AG04449 (cell line): Measurements from ENCODE around the gene IREB2.
A peak's percentile ranks its signal among the peaks of the same experiment; 100 is the strongest.

ENCODE experiments used
- CTCF ChIA-PET: fragments of 350-600 bp; formaldehyde crosslinking; extraction: SDS; loops from one replicate; lab custom pipeline; 2021; ENCODE audit warnings: antibody characterized with exemption; lab: Yijun Ruan, JAX
- POLR2A ChIA-PET: fragments of 400-600, 350-600 bp; formaldehyde crosslinking; extraction: SDS; loops from one replicate; lab custom pipeline; 2020; ENCODE audit warnings: antibody characterized with exemption, inconsistent platforms; lab: Yijun Ruan, JAX
- DNase-seq: peaks from one replicate; pipeline ENCODE4 v3.0.0-alpha.2; 2010; ENCODE audit warnings: low read depth, low spot score
- H3K4me3 ChIP-seq: 2 replicates; pipeline ENCODE4 v1.5.1; 2011; ENCODE audit warnings: low read depth, mild to moderate bottlenecking, control low read depth, low read length
- CTCF ChIP-seq: IDR thresholded peaks from one replicate; pipeline ENCODE4 v1.5.1; 2011; ENCODE audit warnings: mild to moderate bottlenecking, moderate library complexity, low read length, control low read depth, inconsistent platforms; ENCODE audit not compliant: insufficient read depth; ENCODE audit errors: missing control alignments

IREB2 gene

DNA sequence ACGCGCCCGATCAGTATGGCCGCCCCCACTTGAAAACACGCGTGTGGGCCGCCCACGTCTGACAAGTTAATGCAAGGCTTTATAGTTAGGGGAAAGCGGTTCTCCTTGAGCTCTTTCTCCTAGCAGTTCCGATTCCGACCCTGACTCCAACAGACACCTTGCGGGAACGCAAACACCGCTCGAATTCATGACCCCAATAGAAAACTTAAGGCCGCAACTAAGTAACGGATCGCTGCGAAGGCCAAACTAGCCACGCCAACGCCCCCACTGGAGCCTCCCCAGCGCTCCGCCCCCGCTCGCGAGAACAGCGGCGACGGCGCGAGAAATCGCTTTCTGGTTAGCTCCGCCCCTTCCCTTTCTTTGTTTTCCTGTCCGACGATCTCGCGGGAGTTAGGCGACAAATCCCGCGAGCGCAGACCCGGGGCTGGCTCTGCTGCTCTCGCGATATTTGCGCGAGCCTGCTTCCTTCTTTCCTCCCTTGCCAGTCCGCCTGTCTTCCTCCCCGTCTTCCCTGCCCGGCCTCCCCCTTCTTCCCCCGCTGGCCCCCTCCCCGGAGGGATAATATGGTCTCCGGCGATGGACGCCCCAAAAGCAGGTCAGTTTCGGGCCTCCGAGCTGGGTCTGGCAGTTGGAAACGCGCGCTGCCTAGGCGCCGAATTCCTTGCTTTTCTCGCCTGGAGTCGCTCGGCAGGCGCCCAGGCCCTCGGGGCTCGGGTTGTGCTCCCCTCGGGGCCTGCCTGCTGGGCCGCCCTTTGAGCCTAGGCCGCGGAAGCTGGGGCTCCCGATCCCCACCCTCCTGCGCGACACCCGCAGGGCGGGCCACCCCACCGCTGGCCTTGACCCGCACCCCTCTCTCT, at the start of gene IREB2:
IREB2 (plus strand) TSS at position 455 of the 857 bp plus-strand sequence; CDS start at position 577, 122 bp downstream.
- TF ChIP-seq CTCF: no peak
- POLR2A ChIA-PET: interaction anchor here (0.6 to 1.8 kb wide), 9 partner anchors 24 to 1708 kb away, joined by 3 to 14 read pairs (median 3); partner anchors contain the start of genes PSMA4 and SKIC8
- CTCF ChIA-PET: interaction anchor here (0.9 to 8.6 kb wide), 10 partner anchors 9 to 197 kb away, joined by 3 to 81 read pairs (median 4); no protein-coding TSS in a partner anchor
- H3K4me3 ChIP-seq: peak within 1 kb of the TSS; percentile 95
- peak; percentile 86 for DNase-seq

DNA sequence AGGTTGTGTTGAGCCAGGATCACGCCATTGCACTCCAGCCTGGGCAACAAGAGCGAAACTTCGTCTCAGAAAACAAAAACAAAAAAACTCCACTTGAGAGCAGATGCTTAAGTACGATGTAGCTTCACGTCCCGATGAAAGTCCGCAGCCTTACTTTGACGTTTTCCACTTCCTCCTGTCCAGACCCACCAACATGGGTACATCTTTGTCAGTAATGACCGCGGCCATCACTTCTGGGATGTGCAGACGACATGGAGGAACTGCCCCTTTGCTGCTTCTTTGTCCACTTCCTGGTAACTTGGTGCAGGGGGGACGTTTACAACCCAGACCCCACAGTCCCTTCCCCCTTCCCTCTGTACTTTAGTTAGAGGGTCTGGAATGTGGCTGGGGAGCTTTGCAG, 49.2 kb upstream of the IREB2 start:
- ChIA-PET POLR2A (no interaction called here), CTCF (interaction anchor here (0.8 to 1.2 kb wide), 3 partner anchors 26 to 80 kb away, joined by 3 read pairs; no protein-coding TSS in a partner anchor)
- no peak for TF ChIP-seq CTCF
- no peak for DNase-seq
- no peak overlapping the region for H3K4me3 ChIP-seq

DNA sequence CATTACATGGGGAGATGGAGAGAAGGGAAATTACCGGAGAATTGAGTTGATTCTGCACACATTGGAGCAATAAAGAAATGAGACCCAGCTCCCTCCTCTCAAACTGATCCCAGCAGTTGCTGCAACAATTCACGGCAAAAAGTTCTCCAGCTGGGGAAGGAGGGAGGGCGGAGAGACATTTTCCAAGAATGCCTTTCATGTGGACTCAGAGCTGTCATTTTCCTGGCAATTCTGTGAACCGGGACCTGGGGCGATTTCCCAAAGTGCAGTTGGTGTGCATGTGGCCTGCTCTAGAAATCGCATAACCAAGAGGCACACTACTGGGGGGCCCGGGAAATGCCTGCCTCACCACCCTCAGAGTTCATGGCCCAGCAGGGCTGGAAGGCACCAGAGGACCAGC, 48.7 kb upstream of the IREB2 start:
- POLR2A ChIA-PET: no interaction called here
- no peak for TF ChIP-seq CTCF
- no peak for DNase-seq
- CTCF ChIA-PET: interaction anchor here (0.8 to 1.2 kb wide), 3 partner anchors 26 to 80 kb away, joined by 3 read pairs; no protein-coding TSS in a partner anchor
- H3K4me3 ChIP-seq: no peak overlapping the region

- POLR2A ChIA-PET: no interaction called here
- TF ChIP-seq CTCF: no peak
- no peak for DNase-seq
- no peak overlapping the region for H3K4me3 ChIP-seq
- CTCF ChIA-PET: interaction anchor here (0.8 to 1.2 kb wide), 2 partner anchors 26 to 81 kb away, joined by 3 read pairs; no protein-coding TSS in a partner anchor
Measured at GRCh38 chr15:78389738-78390137, 48.3 kb upstream of the IREB2 start.

DNA sequence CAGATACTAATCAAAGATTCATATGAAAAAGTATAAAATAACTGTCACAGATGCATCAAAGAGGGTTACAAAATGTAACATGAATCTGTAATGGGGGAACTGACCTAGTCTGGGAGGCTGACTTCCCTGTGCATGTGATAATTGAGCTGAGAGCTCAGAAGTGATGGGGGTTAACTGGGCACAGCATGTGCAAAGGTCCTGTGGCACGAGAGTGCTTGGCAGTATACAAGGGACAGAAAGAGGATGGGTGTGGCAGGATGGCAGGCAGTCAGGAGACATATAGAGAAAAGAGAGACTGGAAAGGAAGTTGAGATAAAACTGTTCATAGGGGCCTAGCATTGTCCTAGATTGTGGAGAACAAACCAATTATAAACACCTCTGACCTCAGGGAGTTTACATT, 47.8 kb upstream of the IREB2 start:
- POLR2A ChIA-PET: interaction anchor here (0.5 kb wide), 1 partner anchor 91 kb away, joined by 3 read pairs; the partner anchor contains the start of gene SKIC8
- no peak for DNase-seq
- no peak overlapping the region for H3K4me3 ChIP-seq
- CTCF ChIA-PET: interaction anchor here (1.1 kb wide), 1 partner anchor 9 kb away, joined by 4 read pairs; no protein-coding TSS in a partner anchor
- no peak for TF ChIP-seq CTCF

DNA sequence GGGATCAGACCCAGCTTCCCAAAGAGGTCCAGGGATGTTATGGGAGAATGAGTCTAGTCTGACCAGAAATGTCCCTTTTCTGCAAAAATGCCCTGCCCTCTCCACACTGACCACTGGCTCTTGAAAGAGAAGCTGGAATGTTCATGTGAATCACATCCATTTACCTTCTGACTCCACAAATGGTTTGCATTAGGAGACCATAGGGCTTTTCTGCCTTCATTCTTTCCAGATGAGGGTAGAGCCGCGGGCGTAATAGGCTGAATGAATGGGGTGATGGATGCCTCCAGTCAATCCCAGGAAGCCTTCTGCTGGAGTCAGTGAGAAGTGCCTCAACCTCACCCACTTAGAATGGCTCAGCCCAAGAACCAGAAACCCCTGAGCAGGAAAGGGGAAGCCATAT, 47.2 kb upstream of the IREB2 start:
- no peak for DNase-seq
- no peak for TF ChIP-seq CTCF
- POLR2A ChIA-PET: interaction anchor here (0.5 kb wide), 1 partner anchor 92 kb away, joined by 3 read pairs; the partner anchor contains the start of gene SKIC8
- CTCF ChIA-PET: interaction anchor here (1.1 kb wide), 1 partner anchor 8 kb away, joined by 4 read pairs; no protein-coding TSS in a partner anchor
- no peak overlapping the region for H3K4me3 ChIP-seq
